Mesendoderm (in vitro differentiated cells): ENCODE results near the gene HS2ST1.

Experiments used
- DNase-seq: peaks from one replicate; pipeline ENCODE4 v3.0.0; 2013
- H2AK5ac ChIP-seq: 2 replicates; pipeline ENCODE4 v1.6.1; 2013; ENCODE audit warnings: low read length, inconsistent platforms
- H2BK120ac ChIP-seq: 2 replicates; pipeline ENCODE4 v1.6.1; 2013; ENCODE audit warnings: low read depth, mild to moderate bottlenecking, low read length, moderate library complexity, mixed read lengths
- H2BK15ac ChIP-seq: replicated peaks from 2 replicates; pipeline ENCODE4 v1.6.1; 2013; ENCODE audit warnings: low read depth, mild to moderate bottlenecking, moderate library complexity
- H2BK5ac ChIP-seq: 2 replicates; pipeline ENCODE4 v1.6.1; 2013; ENCODE audit warnings: low read length, inconsistent platforms
- H3K18ac ChIP-seq: 2 replicates; pipeline ENCODE4 v1.6.1; 2013; ENCODE audit warnings: mild to moderate bottlenecking, low read length, mixed read lengths
- H3K23ac ChIP-seq: one replicate; pipeline ENCODE4 v1.6.1; 2013; ENCODE audit warnings: low read length
- H3K27ac ChIP-seq: 2 replicates; pipeline ENCODE4 v1.5.1; 2013; ENCODE audit warnings: low read depth, mild to moderate bottlenecking, inconsistent platforms, low read length, moderate library complexity
- H3K27me3 ChIP-seq: 2 replicates; pipeline ENCODE4 v1.6.1; 2013; ENCODE audit warnings: low read length, control low read depth, mild to moderate bottlenecking, inconsistent platforms; ENCODE audit not compliant: insufficient read depth, poor library complexity
- H3K36me3 ChIP-seq: 2 replicates; pipeline ENCODE4 v1.6.1; 2013; ENCODE audit warnings: low read length, inconsistent platforms; ENCODE audit not compliant: control insufficient read depth, insufficient read depth
- H3K4ac ChIP-seq: one replicate; pipeline ENCODE4 v1.6.1; 2013; ENCODE audit warnings: low read depth, mild to moderate bottlenecking, low read length, moderate library complexity
- H3K4me1 ChIP-seq: 2 replicates; pipeline ENCODE4 v1.6.1; 2013; ENCODE audit warnings: low read depth, low read length, inconsistent platforms; ENCODE audit not compliant: control insufficient read depth
- H3K4me2 ChIP-seq: 2 replicates; pipeline ENCODE4 v1.6.1; 2013; ENCODE audit warnings: low read length
- H3K4me3 ChIP-seq: 2 replicates; pipeline ENCODE4 v1.5.1; 2013; ENCODE audit warnings: mild to moderate bottlenecking, low read length
- H3K56ac ChIP-seq: one replicate; pipeline ENCODE4 v1.6.1; 2013; ENCODE audit warnings: low read length
- H3K79me1 ChIP-seq: 2 replicates; pipeline ENCODE4 v1.6.1; 2013; ENCODE audit warnings: low read length, inconsistent platforms
- H3K79me2 ChIP-seq: 2 replicates; pipeline ENCODE4 v1.6.1; 2013; ENCODE audit warnings: mild to moderate bottlenecking, low read length; ENCODE audit not compliant: control insufficient read depth, insufficient read depth
- H3K9ac ChIP-seq: 2 replicates; pipeline ENCODE4 v1.6.1; 2013; ENCODE audit warnings: low read length, inconsistent platforms
- H4K5ac ChIP-seq: one replicate; pipeline ENCODE4 v1.6.1; 2013; ENCODE audit warnings: low read length
- H4K8ac ChIP-seq: one replicate; pipeline ENCODE4 v1.6.1; 2013; ENCODE audit warnings: low read depth, mild to moderate bottlenecking, control low read depth, low read length, moderate library complexity
- WGBS: extraction: QIAGEN DNeasy Blood & Tissue Kit; methylation state at CpG from one replicate; pipeline ENCODE4 v1.1.7; 2013; ENCODE audit warnings: low lambda C conversion rate, missing lambda C conversion rate; ENCODE audit not compliant: insufficient coverage; ENCODE audit errors: extremely low coverage; 5-methylcytosine and 5-hydroxymethylcytosine counted together

The HS2ST1 gene

GRCh38 chr1:87137342-87137739 is 222.9 kb downstream of the HS2ST1 start:
- Histone ChIP-seq H2BK15ac (no peak overlapping the region), H3K23ac (no peak overlapping the region), H3K18ac (no peak overlapping the region), H3K27ac (no peak overlapping the region), H3K9ac (no peak overlapping the region), H3K79me2 (no peaks in the 10 kb centered on the region), H3K4me2 (no peak overlapping the region), H3K79me1 (no peaks in the 10 kb centered on the region), H3K4ac (no peak overlapping the region), H3K27me3 (no peaks in the 10 kb centered on the region), H2AK5ac (no peak overlapping the region), H4K8ac (no peak overlapping the region), H3K56ac (no peak overlapping the region), H2BK120ac (no peak overlapping the region), H3K4me3 (no peak overlapping the region), H4K5ac (no peak overlapping the region), H3K36me3 (no peaks in the 10 kb centered on the region), H3K4me1 (peaks cover 3% of the 10 kb centered on the region), H2BK5ac (no peak overlapping the region)
- no CpG with 5 or more reads among the region's 2 CpGs for WGBS
- DNase-seq: no peak

GRCh38 chr1:87140831-87141540 is 226.6 kb downstream of the HS2ST1 start:
- Histone ChIP-seq H3K27ac (no peak overlapping the region), H2BK120ac (no peak overlapping the region), H2AK5ac (no peak overlapping the region), H3K79me1 (no peaks in the 10 kb centered on the region), H3K4me1 (no peaks in the 10 kb centered on the region), H3K4me3 (no peak overlapping the region), H3K18ac (no peak overlapping the region), H3K4me2 (no peak overlapping the region), H2BK15ac (no peak overlapping the region), H3K79me2 (no peaks in the 10 kb centered on the region), H3K4ac (no peak overlapping the region), H3K23ac (no peak overlapping the region), H3K36me3 (no peaks in the 10 kb centered on the region), H4K5ac (no peak overlapping the region), H4K8ac (no peak overlapping the region), H3K9ac (no peak overlapping the region), H3K56ac (no peak overlapping the region), H3K27me3 (no peaks in the 10 kb centered on the region), H2BK5ac (no peak overlapping the region)
- no peak for DNase-seq
- no CpG with 5 or more reads among the region's 2 CpGs for WGBS

GRCh38 chr1:87141556-87141955 is 227.1 kb downstream of the HS2ST1 start:
- no peak overlapping the region for H2BK15ac ChIP-seq
- no peak overlapping the region for H4K8ac ChIP-seq
- no peaks in the 10 kb centered on the region for H3K36me3 ChIP-seq
- H3K27me3 ChIP-seq: no peaks in the 10 kb centered on the region
- no peak overlapping the region for H3K27ac ChIP-seq
- H3K4me2 ChIP-seq: no peak overlapping the region
- WGBS: no CpG with 5 or more reads among the region's 8 CpGs
- H3K4ac ChIP-seq: no peak overlapping the region
- H3K9ac ChIP-seq: no peak overlapping the region
- no peaks in the 10 kb centered on the region for H3K79me1 ChIP-seq
- H3K18ac ChIP-seq: no peak overlapping the region
- no peak overlapping the region for H2BK120ac ChIP-seq
- H3K79me2 ChIP-seq: no peaks in the 10 kb centered on the region
- no peak overlapping the region for H2AK5ac ChIP-seq
- no peak for DNase-seq
- no peak overlapping the region for H4K5ac ChIP-seq
- H3K23ac ChIP-seq: no peak overlapping the region
- no peak overlapping the region for H3K56ac ChIP-seq
- H3K4me3 ChIP-seq: no peak overlapping the region
- no peak overlapping the region for H2BK5ac ChIP-seq
- no peaks in the 10 kb centered on the region for H3K4me1 ChIP-seq

GRCh38 chr1:87143413-87144135 is 229.1 kb downstream of the HS2ST1 start:
- no peak overlapping the region for H4K8ac ChIP-seq
- H3K4me2 ChIP-seq: no peak overlapping the region
- WGBS: no CpG with 5 or more reads among the region's 3 CpGs
- no peaks in the 10 kb centered on the region for H3K79me2 ChIP-seq
- H3K4ac ChIP-seq: no peak overlapping the region
- no peaks in the 10 kb centered on the region for H3K36me3 ChIP-seq
- H2BK15ac ChIP-seq: no peak overlapping the region
- H2BK5ac ChIP-seq: no peak overlapping the region
- no peak overlapping the region for H3K56ac ChIP-seq
- H3K23ac ChIP-seq: no peak overlapping the region
- no peaks in the 10 kb centered on the region for H3K27me3 ChIP-seq
- H3K4me1 ChIP-seq: no peaks in the 10 kb centered on the region
- H4K5ac ChIP-seq: no peak overlapping the region
- H3K18ac ChIP-seq: no peak overlapping the region
- H3K4me3 ChIP-seq: no peak overlapping the region
- DNase-seq: no peak
- H3K9ac ChIP-seq: no peak overlapping the region
- no peak overlapping the region for H2BK120ac ChIP-seq
- no peaks in the 10 kb centered on the region for H3K79me1 ChIP-seq
- H3K27ac ChIP-seq: no peak overlapping the region
- no peak overlapping the region for H2AK5ac ChIP-seq

GRCh38 chr1:87144316-87144895 is 230.0 kb downstream of the HS2ST1 start:
- Histone ChIP-seq H3K27ac (no peak overlapping the region), H3K27me3 (no peaks in the 10 kb centered on the region), H3K4ac (no peak overlapping the region), H3K79me2 (no peaks in the 10 kb centered on the region), H3K4me1 (peaks cover 6% of the 10 kb centered on the region), H2AK5ac (no peak overlapping the region), H3K4me3 (no peak overlapping the region), H3K18ac (no peak overlapping the region), H2BK5ac (no peak overlapping the region), H2BK120ac (no peak overlapping the region), H3K56ac (no peak overlapping the region), H3K36me3 (no peaks in the 10 kb centered on the region), H2BK15ac (no peak overlapping the region), H3K9ac (no peak overlapping the region), H3K79me1 (no peaks in the 10 kb centered on the region), H4K8ac (no peak overlapping the region), H3K23ac (no peak overlapping the region), H4K5ac (no peak overlapping the region), H3K4me2 (no peak overlapping the region)
- WGBS: no CpG with 5 or more reads among the region's 8 CpGs
- no peak for DNase-seq
